GM18870 (cell line): Measurements from ENCODE around the gene POLR2H.

Experiments used
- ATAC-seq: cut with Tn5 transposase; IDR thresholded peaks from one replicate; pipeline ENCODE4 v1.9.1; 2021; ENCODE audit warnings: moderate library complexity; ENCODE audit not compliant: unreplicated experiment

The POLR2H gene

GRCh38 chr3:184386047-184386806 is 24.7 kb downstream of the POLR2H start:
- no peak for ATAC-seq

GRCh38 chr3:184387174-184387714 is 25.7 kb downstream of the POLR2H start:
- no peak for ATAC-seq

GRCh38 chr3:184388164-184388935 is 26.8 kb downstream of the POLR2H start:
- no peak for ATAC-seq

GRCh38 chr3:184388936-184389230 is 27.4 kb downstream of the POLR2H start:
- ATAC-seq: no peak

GRCh38 chr3:184389384-184389783 is 27.9 kb downstream of the POLR2H start:
- ATAC-seq: no peak

GRCh38 chr3:184389935-184390528 is 28.5 kb downstream of the POLR2H start:
- ATAC-seq: no peak

GRCh38 chr3:184391266-184391665 is 29.8 kb downstream of the POLR2H start:
- no peak for ATAC-seq

GRCh38 chr3:184395320-184395660 is 33.8 kb downstream of the POLR2H start:
- no peak for ATAC-seq

- no peak for ATAC-seq
Observed at GRCh38 chr3:184399410-184399809, 37.9 kb downstream of the POLR2H start.

GRCh38 chr3:184405075-184406030 is 43.8 kb downstream of the POLR2H start:
- ATAC-seq: no peak

- no peak for ATAC-seq
Observed at GRCh38 chr3:184409331-184409926, 47.9 kb downstream of the POLR2H start.

GRCh38 chr3:184409946-184410500 is 48.5 kb downstream of the POLR2H start:
- no peak for ATAC-seq

- ATAC-seq: no peak
Observed at GRCh38 chr3:184414418-184415202, 53.1 kb downstream of the POLR2H start.

- no peak for ATAC-seq
Observed at GRCh38 chr3:184415203-184415490, 53.6 kb downstream of the POLR2H start.

- peak; percentile 48 for ATAC-seq
Observed at GRCh38 chr3:184417619-184418327, 56.3 kb downstream of the POLR2H start.
